Measurements from ENCODE around the gene MLH3. TPM values are rescaled to one million over a fixed set of nuclear protein-coding genes. Genes with fewer than 3 reads are reported as not detected.

The MLH3 gene
- total RNA-seq, 1 donor from 2014 or later = 21.7 TPM

GRCh38 chr14:75018694-75019093 is 32.6 kb downstream of the MLH3 start:
- no peak for TF ChIP-seq CTCF (IDR thresholded peaks at IDR 0.05)
- H3K27ac Mint-ChIP-seq = no peak overlapping the region
- no peaks in the 10 kb centered on the region for H3K27me3 Mint-ChIP-seq
- ChIA-PET POLR2A (no interaction called here), CTCF (no interaction called here)
- no peaks in the 10 kb centered on the region for H3K4me1 Mint-ChIP-seq
- H3K4me3 Mint-ChIP-seq = no peak overlapping the region
- peaks cover 76% of the 10 kb centered on the region for H3K36me3 Mint-ChIP-seq (ENCODE audit: low read depth)
- no peak for ATAC-seq (ENCODE audit: low read depth)
- no peaks in the 10 kb centered on the region for H3K9me3 Mint-ChIP-seq
- intact Hi-C loops (cut with micrococcal nuclease) = no loop called here
- DNase-seq = no peak

GRCh38 chr14:75016815-75017214 is 34.5 kb downstream of the MLH3 start:
- Mint-ChIP-seq H3K27ac (no peak overlapping the region), H3K27me3 (no peaks in the 10 kb centered on the region), H3K36me3 (ENCODE audit: low read depth) (peaks cover 81% of the 10 kb centered on the region), H3K9me3 (no peaks in the 10 kb centered on the region), H3K4me3 (no peak overlapping the region), H3K4me1 (no peaks in the 10 kb centered on the region)
- ATAC-seq (ENCODE audit: low read depth) (no peak), DNase-seq (no peak)
- ChIA-PET CTCF (no interaction called here), POLR2A (no interaction called here)
- no peak for TF ChIP-seq CTCF (IDR thresholded peaks at IDR 0.05)
- intact Hi-C loops (cut with micrococcal nuclease) = no loop called here

- H3K9me3 Mint-ChIP-seq = no peaks in the 10 kb centered on the region
- intact Hi-C loops (cut with micrococcal nuclease) = no loop called here
- ChIA-PET CTCF (no interaction called here), POLR2A (interaction anchor here (0.6 kb wide), 1 partner anchor 176 kb away, joined by 17 read pairs; no protein-coding TSS in a partner anchor)
- DNase-seq (no peak), ATAC-seq (ENCODE audit: low read depth) (no peak)
- H3K36me3 Mint-ChIP-seq (ENCODE audit: low read depth) = peaks cover 82% of the 10 kb centered on the region
- H3K27ac Mint-ChIP-seq = no peak overlapping the region
- no peaks in the 10 kb centered on the region for H3K4me1 Mint-ChIP-seq
- TF ChIP-seq CTCF (IDR thresholded peaks at IDR 0.05) = no peak
- H3K27me3 Mint-ChIP-seq = no peaks in the 10 kb centered on the region
- H3K4me3 Mint-ChIP-seq = no peak overlapping the region
Observed at GRCh38 chr14:75015496-75015895, 35.8 kb downstream of the MLH3 start.

GRCh38 chr14:75013290-75013689 is 38.0 kb downstream of the MLH3 start:
- Mint-ChIP-seq H3K4me1 (no peaks in the 10 kb centered on the region), H3K27ac (no peak overlapping the region), H3K36me3 (ENCODE audit: low read depth) (peaks cover 84% of the 10 kb centered on the region), H3K27me3 (no peaks in the 10 kb centered on the region), H3K9me3 (no peaks in the 10 kb centered on the region), H3K4me3 (no peak overlapping the region)
- intact Hi-C loops (cut with micrococcal nuclease) = no loop called here
- DNase-seq (no peak), ATAC-seq (ENCODE audit: low read depth) (no peak)
- ChIA-PET POLR2A (interaction anchor here (0.6 to 0.7 kb wide), 2 partner anchors 55 to 71 kb away, joined by 3 read pairs; no protein-coding TSS in a partner anchor), CTCF (interaction anchor here (1.9 to 2.5 kb wide), 2 partner anchors 75 to 107 kb away, joined by 4 to 7 read pairs; no protein-coding TSS in a partner anchor)
- TF ChIP-seq CTCF (IDR thresholded peaks at IDR 0.05) = no peak

GRCh38 chr14:75011356-75011994 is 39.8 kb downstream of the MLH3 start:
- ChIA-PET POLR2A (no interaction called here), CTCF (no interaction called here)
- H3K4me3 Mint-ChIP-seq = no peak overlapping the region
- H3K27me3 Mint-ChIP-seq = no peaks in the 10 kb centered on the region
- no peaks in the 10 kb centered on the region for H3K9me3 Mint-ChIP-seq
- H3K4me1 Mint-ChIP-seq = no peaks in the 10 kb centered on the region
- no peak for DNase-seq
- peaks cover 87% of the 10 kb centered on the region for H3K36me3 Mint-ChIP-seq (ENCODE audit: low read depth)
- no peak for TF ChIP-seq CTCF (IDR thresholded peaks at IDR 0.05)
- no peak overlapping the region for H3K27ac Mint-ChIP-seq
- no peak for ATAC-seq (ENCODE audit: low read depth)
- intact Hi-C loops (cut with micrococcal nuclease) = no loop called here

All from activated B cell treated with CpG ODN at 0.5 μM for 24 hours (primary cell).